Natural killer cell (primary cell): ENCODE measurements around the gene SH3RF2. TPM values are rescaled to one million over a fixed set of nuclear protein-coding genes. Genes with fewer than 3 reads are reported as not detected.

ENCODE experiments used
- ATAC-seq, 3 donors: fragments of 150-1000 bp in 2 of 3; fragments of 200-7000 bp in 1 of 3; cut with Tn5 transposase; 1 replicate in 1 of 3; 2 replicates in 2 of 3; pipeline ENCODE4 v1.10.0; 2021; ENCODE audit warnings: mild to moderate bottlenecking in 2 of 3, moderate library complexity in 2 of 3
- DNase-seq, 2 donors: peaks; one replicate each; pipeline versions ENCODE4 v3.0.0 to v3.0.0-alpha.2; 2013 to 2021; ENCODE audit warnings: mixed read lengths in 1 of 2
- H3K27ac ChIP-seq: one replicate; pipeline ENCODE4 v1.5.1; 2013; ENCODE audit warnings: mild to moderate bottlenecking, low read length
- H3K27me3 ChIP-seq: one replicate; pipeline ENCODE4 v1.6.1; 2013; ENCODE audit warnings: low read length; ENCODE audit not compliant: control insufficient read depth, insufficient read depth
- H3K36me3 ChIP-seq: one replicate; pipeline ENCODE4 v1.6.1; 2013; ENCODE audit warnings: low read length; ENCODE audit not compliant: control insufficient read depth, insufficient read depth
- H3K4me1 ChIP-seq: one replicate; pipeline ENCODE4 v1.6.1; 2013; ENCODE audit warnings: low read length; ENCODE audit not compliant: control insufficient read depth, insufficient read depth
- H3K4me3 ChIP-seq: one replicate; pipeline ENCODE4 v1.5.1; 2013; ENCODE audit warnings: low read length
- H3K9me3 ChIP-seq: one replicate; pipeline ENCODE4 v1.6.1; 2013; ENCODE audit warnings: low read length; ENCODE audit not compliant: control insufficient read depth, insufficient read depth
- H3K27ac Mint-ChIP-seq, 2 donors: one replicate each; pipeline ENCODE4 v1.8.0; 2022; ENCODE audit warnings: mild to moderate bottlenecking in 2 of 2, mixed read lengths in 2 of 2, moderate library complexity in 1 of 2
- H3K27me3 Mint-ChIP-seq, 2 donors: one replicate each; pipeline ENCODE4 v1.8.0; 2022; ENCODE audit warnings: low read depth in 2 of 2, mixed read lengths in 2 of 2
- H3K36me3 Mint-ChIP-seq: one replicate; pipeline ENCODE4 v1.8.0; 2022; ENCODE audit warnings: mixed read lengths
- H3K4me1 Mint-ChIP-seq, 2 donors: one replicate each; pipeline ENCODE4 v1.8.0; 2022; ENCODE audit warnings: mixed read lengths in 2 of 2
- H3K4me3 Mint-ChIP-seq: one replicate; pipeline ENCODE4 v1.8.0; 2022; ENCODE audit warnings: mild to moderate bottlenecking, moderate library complexity, mixed read lengths
- H3K9me3 Mint-ChIP-seq, 2 donors: one replicate each; pipeline ENCODE4 v1.8.0; 2022; ENCODE audit warnings: mixed read lengths in 2 of 2
- CTCF ChIP-seq: fragments of 200-600 bp; IDR thresholded peaks from one replicate; pipeline ENCODE4 v1.8.0; 2022; ENCODE audit warnings: antibody characterized with exemption
- WGBS: methylation state at CpG from one replicate; pipeline ENCODE4 v1.1.7; 2013; ENCODE audit warnings: missing lambda C conversion rate; ENCODE audit not compliant: insufficient coverage; 5-methylcytosine and 5-hydroxymethylcytosine counted together
- intact Hi-C: fragments of 100-400 bp; cut with micrococcal nuclease; formaldehyde crosslinking; loops from one replicate; pipeline ENCODE4 v1.14.2; 2022
- total RNA-seq, 4 donors: library from RNA; stranded (reverse); fragments of 120-200 nt in 1 of 4; gene quantifications; one replicate each; pipeline versions ENCODE4 v1.2.3 to v1.2.4, GENCODE V29; 2013 to 2022

The SH3RF2 gene
- total RNA-seq, 3 donors from 2014 or later (not counting 1 experiment from before 2014, with no cell fraction given): 0.28 to 0.35 TPM; not detected in 1

GRCh38 chr5:146018514-146019375 lies 82.4 kb downstream of the SH3RF2 start:
- Mint-ChIP-seq H3K4me3 (no peak overlapping the region), H3K27me3 (no peaks in the 10 kb centered on the region), H3K36me3 (no peaks in the 10 kb centered on the region), H3K9me3 (peaks cover 0 to 4% of the 10 kb centered on the region in 2 donors), H3K4me1 (no peaks in the 10 kb centered on the region), H3K27ac (no peak overlapping the region)
- no peaks in the 10 kb centered on the region for H3K27me3 ChIP-seq
- ATAC-seq (no peak), DNase-seq (no peak)
- 90% methylated on average over 3 of the region's 5 CpGs for WGBS
- H3K36me3 ChIP-seq: no peaks in the 10 kb centered on the region
- no peak overlapping the region for H3K27ac ChIP-seq
- no peak for TF ChIP-seq CTCF
- H3K4me1 ChIP-seq: no peaks in the 10 kb centered on the region
- intact Hi-C loops: no loop called here
- H3K4me3 ChIP-seq: no peak overlapping the region
- no peaks in the 10 kb centered on the region for H3K9me3 ChIP-seq

- no peak overlapping the region for H3K4me3 Mint-ChIP-seq
- no peaks in the 10 kb centered on the region for H3K9me3 ChIP-seq
- no peaks in the 10 kb centered on the region for H3K36me3 Mint-ChIP-seq
- no peak overlapping the region for H3K4me3 ChIP-seq
- TF ChIP-seq CTCF: no peak
- H3K9me3 Mint-ChIP-seq: peaks cover 0 to 2% of the 10 kb centered on the region in 2 donors
- DNase-seq (no peak), ATAC-seq (no peak)
- H3K27ac ChIP-seq: no peak overlapping the region
- no peaks in the 10 kb centered on the region for H3K27me3 ChIP-seq
- no peak overlapping the region for H3K27ac Mint-ChIP-seq
- H3K4me1 Mint-ChIP-seq: no peaks in the 10 kb centered on the region
- H3K4me1 ChIP-seq: no peaks in the 10 kb centered on the region
- H3K36me3 ChIP-seq: no peaks in the 10 kb centered on the region
- 90% methylated on average over 2 of the region's 2 CpGs for WGBS
- intact Hi-C loops: no loop called here
- H3K27me3 Mint-ChIP-seq: peaks cover 0 to 10% of the 10 kb centered on the region in 2 donors
Observed at GRCh38 chr5:146020100-146020499, 83.7 kb downstream of the SH3RF2 start.

GRCh38 chr5:146024034-146024433 lies 87.7 kb downstream of the SH3RF2 start:
- Histone ChIP-seq H3K4me3 (no peak overlapping the region), H3K36me3 (no peaks in the 10 kb centered on the region), H3K9me3 (no peaks in the 10 kb centered on the region), H3K27me3 (no peaks in the 10 kb centered on the region), H3K4me1 (no peaks in the 10 kb centered on the region), H3K27ac (no peak overlapping the region)
- H3K4me1 Mint-ChIP-seq: no peaks in the 10 kb centered on the region
- H3K36me3 Mint-ChIP-seq: no peaks in the 10 kb centered on the region
- H3K27ac Mint-ChIP-seq: no peak overlapping the region
- no peak overlapping the region for H3K4me3 Mint-ChIP-seq
- no peak for TF ChIP-seq CTCF
- DNase-seq (no peak), ATAC-seq (no peak)
- intact Hi-C loops: no loop called here
- peaks cover 0 to 13% of the 10 kb centered on the region in 2 donors for H3K27me3 Mint-ChIP-seq
- WGBS: 100% methylated on average over 1 of the region's 3 CpGs
- H3K9me3 Mint-ChIP-seq: no peaks in the 10 kb centered on the region
